ENCODE results near the gene C1orf115. TPM values are rescaled to one million over a fixed set of nuclear protein-coding genes. Genes with fewer than 3 reads are reported as not detected.

C1orf115 gene
- polyA plus RNA-seq, 3 donors, result 0.47 to 3.1 (median 1.9) TPM

- Mint-ChIP-seq H3K36me3 (peaks cover 0 to 6% of the 10 kb centered on the region in 2 donors), H3K4me3 (peak overlapping the region in 1 of 2 donors; percentile 27), H3K4me1 (peaks cover 29% of the 10 kb centered on the region), H3K9me3 (peaks cover 0 to 2% (median 0%) of the 10 kb centered on the region in 7 donors), H3K27me3 (ENCODE audit: low read depth in 3 of 3) (peaks cover 0 to 5% (median 4%) of the 10 kb centered on the region in 3 donors), H3K27ac (no peak overlapping the region)
- H3K27ac ChIP-seq (ENCODE audit: low read depth in 1 of 2, low read length in 2 of 2), result no peak overlapping the region
- no peak overlapping the region for H3K4me2 ChIP-seq (replicated peaks; ENCODE audit: extremely low read depth, low read length, poor library complexity, severe bottlenecking)
- H2AFZ ChIP-seq (ENCODE audit: insufficient read depth, low read depth, low read length, poor library complexity, severe bottlenecking), result peak overlapping the region; percentile 30
- no peaks in the 10 kb centered on the region for H3K36me3 ChIP-seq (replicated peaks in 1 of 2; ENCODE audit: control insufficient read depth in 1 of 2, insufficient read depth in 2 of 2, low read length in 2 of 2)
- intact Hi-C loops (cut with micrococcal nuclease), result no loop called here
- no peaks in the 10 kb centered on the region for H3K27me3 ChIP-seq (ENCODE audit: control insufficient read depth in 2 of 2, insufficient read depth in 2 of 2, low read length in 2 of 2)
- no peaks in the 10 kb centered on the region for H3K79me2 ChIP-seq (ENCODE audit: insufficient read depth, low read length)
- no peak overlapping the region for H3K9ac ChIP-seq (ENCODE audit: insufficient read depth, low read length, poor library complexity, severe bottlenecking)
- no peak for TF ChIP-seq CTCF (IDR thresholded peaks at IDR 0.05)
- H3K4me3 ChIP-seq (replicated peaks in 1 of 3; ENCODE audit: low read depth in 2 of 3, low read length in 3 of 3), result no peak overlapping the region
- 92% methylated on average over 1 of the region's 5 CpGs for WGBS (ENCODE audit: insufficient coverage)
- H4K20me1 ChIP-seq (ENCODE audit: insufficient read depth, low read length), result no peaks in the 10 kb centered on the region
- DNase-seq, result no peak
- no peaks in the 10 kb centered on the region for H3K9me3 ChIP-seq (replicated peaks in 1 of 2; ENCODE audit: control insufficient read depth in 1 of 2, insufficient read depth in 1 of 2, low read length in 2 of 2)
- H3K4me1 ChIP-seq (ENCODE audit: control insufficient read depth in 1 of 2, insufficient read depth in 2 of 2, low read length in 2 of 2), result peaks cover 17 to 22% of the 10 kb centered on the region in 2 donors
These were observed 12.6 kb downstream of the C1orf115 start for GRCh38 chr1:220702733-220703270.

GRCh38 chr1:220703305-220703704 is 13.1 kb downstream of the C1orf115 start:
- Histone ChIP-seq H3K36me3 (replicated peaks in 1 of 2; ENCODE audit: control insufficient read depth in 1 of 2, insufficient read depth in 2 of 2, low read length in 2 of 2) (no peaks in the 10 kb centered on the region), H3K4me3 (replicated peaks in 1 of 3; ENCODE audit: low read depth in 2 of 3, low read length in 3 of 3) (no peak overlapping the region), H3K27ac (ENCODE audit: low read depth in 1 of 2, low read length in 2 of 2) (no peak overlapping the region), H3K79me2 (ENCODE audit: insufficient read depth, low read length) (no peaks in the 10 kb centered on the region), H3K27me3 (ENCODE audit: control insufficient read depth in 2 of 2, insufficient read depth in 2 of 2, low read length in 2 of 2) (no peaks in the 10 kb centered on the region), H4K20me1 (ENCODE audit: insufficient read depth, low read length) (no peaks in the 10 kb centered on the region), H3K4me2 (replicated peaks; ENCODE audit: extremely low read depth, low read length, poor library complexity, severe bottlenecking) (no peak overlapping the region), H3K4me1 (ENCODE audit: control insufficient read depth in 1 of 2, insufficient read depth in 2 of 2, low read length in 2 of 2) (peaks cover 17 to 22% of the 10 kb centered on the region in 2 donors), H3K9me3 (replicated peaks in 1 of 2; ENCODE audit: control insufficient read depth in 1 of 2, insufficient read depth in 1 of 2, low read length in 2 of 2) (no peaks in the 10 kb centered on the region), H2AFZ (ENCODE audit: insufficient read depth, low read depth, low read length, poor library complexity, severe bottlenecking) (peak overlapping the region; percentile 30), H3K9ac (ENCODE audit: insufficient read depth, low read length, poor library complexity, severe bottlenecking) (no peak overlapping the region)
- TF ChIP-seq CTCF (IDR thresholded peaks at IDR 0.05), result no peak
- WGBS (ENCODE audit: insufficient coverage), result 57% methylated on average over 2 of the region's 4 CpGs
- DNase-seq, result peak in 1 of 3 donors; percentile 25
- intact Hi-C loops (cut with micrococcal nuclease), result no loop called here
- Mint-ChIP-seq H3K9me3 (no peaks in the 10 kb centered on the region), H3K4me3 (no peak overlapping the region), H3K4me1 (peaks cover 26% of the 10 kb centered on the region), H3K27me3 (ENCODE audit: low read depth in 3 of 3) (peaks cover 0 to 5% (median 4%) of the 10 kb centered on the region in 3 donors), H3K36me3 (peaks cover 0 to under 1% of the 10 kb centered on the region in 2 donors), H3K27ac (no peak overlapping the region)

All from CD14-positive monocyte (primary cell).